A549 (cell line): ENCODE results near the gene MTF1.
A peak's percentile ranks its signal among the peaks of the same experiment; 100 is the strongest.

Experiments
- EP300 ChIP-seq, 2 experiments: fragments of >200 bp; sonication (Bioruptor Twin); formaldehyde crosslinking; IDR thresholded peaks; 2 replicates in 1 of 2; 3 replicates in 1 of 2; pipeline ENCODE4 v1.6.1; 2016 to 2017
- MAZ ChIP-seq: fragments of 150-350 bp; IDR thresholded peaks from 2 replicates; pipeline ENCODE4 v1.6.1; 2014; ENCODE audit warnings: antibody characterized with exemption, low read depth, low read length, borderline replicate concordance
- MYC ChIP-seq: IDR thresholded peaks from 2 replicates; pipeline ENCODE4 v1.6.1; 2012; ENCODE audit warnings: mild to moderate bottlenecking, inconsistent platforms, low read length, improper control_type of control experiment, borderline replicate concordance
- NFE2L2 ChIP-seq: fragments of 150-350 bp; conservative IDR thresholded peaks from 2 replicates; pipeline ENCODE4 v1.6.1; 2014; ENCODE audit warnings: low read length
- RCOR1 ChIP-seq: fragments of 150-350 bp; IDR thresholded peaks from 2 replicates; pipeline ENCODE4 v1.6.1; 2014; ENCODE audit warnings: antibody characterized with exemption, low read length, low read depth
- SMC3 ChIP-seq: fragments of >200 bp; sonication (Bioruptor Twin); formaldehyde crosslinking; IDR thresholded peaks from 3 replicates; pipeline ENCODE4 v1.6.1; 2018; ENCODE audit warnings: inconsistent platforms
- TF ChIP-seq, protein P1 (sequence below): fragments of 200-600 bp; sonication (generic); IDR thresholded peaks from 2 replicates; pipeline ENCODE4 v1.6.1; 2016; ENCODE audit warnings: antibody characterized with exemption, mild to moderate bottlenecking, moderate library complexity
- TF ChIP-seq, protein P2 (sequence below): fragments of >200 bp; sonication (Bioruptor Twin); formaldehyde crosslinking; IDR thresholded peaks from 3 replicates; pipeline ENCODE4 v1.5.1; 2016

DNA sequence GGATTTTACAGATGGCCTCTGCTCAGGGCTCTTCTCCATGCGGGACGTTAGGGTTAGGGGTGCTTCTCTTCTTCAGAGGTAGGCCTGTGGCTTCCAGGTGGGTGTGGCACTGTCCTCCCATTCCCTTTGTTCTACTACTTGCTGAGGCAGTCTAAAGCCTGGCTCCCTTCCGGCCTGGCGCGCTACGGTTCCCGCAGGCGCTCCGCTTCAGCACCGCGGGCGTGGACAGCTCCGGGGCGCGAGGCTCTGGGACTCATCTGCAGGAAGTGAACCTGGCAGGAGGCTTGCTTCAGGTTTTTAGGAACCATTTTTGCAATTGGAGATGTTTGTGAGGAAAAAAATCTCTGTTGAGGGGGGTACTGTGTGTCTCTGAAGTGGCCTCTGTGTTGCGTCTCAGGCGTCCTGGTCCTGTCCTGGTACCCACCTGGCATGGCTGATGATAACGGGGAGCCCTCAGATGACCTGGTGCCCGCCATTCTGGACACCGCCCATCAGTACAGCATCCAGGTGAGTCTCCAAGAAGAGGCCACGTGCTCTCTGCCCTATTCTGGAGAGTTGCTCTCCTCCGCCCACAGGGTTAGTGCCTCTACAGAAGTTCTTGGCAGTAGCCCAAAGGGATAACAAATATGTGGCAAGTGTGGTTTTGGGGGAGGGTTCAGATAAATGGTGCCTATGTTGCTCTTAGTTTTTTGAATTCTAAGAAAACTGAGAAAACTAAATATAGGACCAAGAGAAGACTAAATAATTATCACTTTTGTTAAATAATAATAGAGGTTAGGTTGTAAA lies 63.9 kb downstream of the MTF1 start:
- TF ChIP-seq, protein P1, sequence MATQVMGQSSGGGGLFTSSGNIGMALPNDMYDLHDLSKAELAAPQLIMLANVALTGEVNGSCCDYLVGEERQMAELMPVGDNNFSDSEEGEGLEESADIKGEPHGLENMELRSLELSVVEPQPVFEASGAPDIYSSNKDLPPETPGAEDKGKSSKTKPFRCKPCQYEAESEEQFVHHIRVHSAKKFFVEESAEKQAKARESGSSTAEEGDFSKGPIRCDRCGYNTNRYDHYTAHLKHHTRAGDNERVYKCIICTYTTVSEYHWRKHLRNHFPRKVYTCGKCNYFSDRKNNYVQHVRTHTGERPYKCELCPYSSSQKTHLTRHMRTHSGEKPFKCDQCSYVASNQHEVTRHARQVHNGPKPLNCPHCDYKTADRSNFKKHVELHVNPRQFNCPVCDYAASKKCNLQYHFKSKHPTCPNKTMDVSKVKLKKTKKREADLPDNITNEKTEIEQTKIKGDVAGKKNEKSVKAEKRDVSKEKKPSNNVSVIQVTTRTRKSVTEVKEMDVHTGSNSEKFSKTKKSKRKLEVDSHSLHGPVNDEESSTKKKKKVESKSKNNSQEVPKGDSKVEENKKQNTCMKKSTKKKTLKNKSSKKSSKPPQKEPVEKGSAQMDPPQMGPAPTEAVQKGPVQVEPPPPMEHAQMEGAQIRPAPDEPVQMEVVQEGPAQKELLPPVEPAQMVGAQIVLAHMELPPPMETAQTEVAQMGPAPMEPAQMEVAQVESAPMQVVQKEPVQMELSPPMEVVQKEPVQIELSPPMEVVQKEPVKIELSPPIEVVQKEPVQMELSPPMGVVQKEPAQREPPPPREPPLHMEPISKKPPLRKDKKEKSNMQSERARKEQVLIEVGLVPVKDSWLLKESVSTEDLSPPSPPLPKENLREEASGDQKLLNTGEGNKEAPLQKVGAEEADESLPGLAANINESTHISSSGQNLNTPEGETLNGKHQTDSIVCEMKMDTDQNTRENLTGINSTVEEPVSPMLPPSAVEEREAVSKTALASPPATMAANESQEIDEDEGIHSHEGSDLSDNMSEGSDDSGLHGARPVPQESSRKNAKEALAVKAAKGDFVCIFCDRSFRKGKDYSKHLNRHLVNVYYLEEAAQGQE = peak; percentile 92
- no peak for TF ChIP-seq MAZ
- TF ChIP-seq, protein P2, sequence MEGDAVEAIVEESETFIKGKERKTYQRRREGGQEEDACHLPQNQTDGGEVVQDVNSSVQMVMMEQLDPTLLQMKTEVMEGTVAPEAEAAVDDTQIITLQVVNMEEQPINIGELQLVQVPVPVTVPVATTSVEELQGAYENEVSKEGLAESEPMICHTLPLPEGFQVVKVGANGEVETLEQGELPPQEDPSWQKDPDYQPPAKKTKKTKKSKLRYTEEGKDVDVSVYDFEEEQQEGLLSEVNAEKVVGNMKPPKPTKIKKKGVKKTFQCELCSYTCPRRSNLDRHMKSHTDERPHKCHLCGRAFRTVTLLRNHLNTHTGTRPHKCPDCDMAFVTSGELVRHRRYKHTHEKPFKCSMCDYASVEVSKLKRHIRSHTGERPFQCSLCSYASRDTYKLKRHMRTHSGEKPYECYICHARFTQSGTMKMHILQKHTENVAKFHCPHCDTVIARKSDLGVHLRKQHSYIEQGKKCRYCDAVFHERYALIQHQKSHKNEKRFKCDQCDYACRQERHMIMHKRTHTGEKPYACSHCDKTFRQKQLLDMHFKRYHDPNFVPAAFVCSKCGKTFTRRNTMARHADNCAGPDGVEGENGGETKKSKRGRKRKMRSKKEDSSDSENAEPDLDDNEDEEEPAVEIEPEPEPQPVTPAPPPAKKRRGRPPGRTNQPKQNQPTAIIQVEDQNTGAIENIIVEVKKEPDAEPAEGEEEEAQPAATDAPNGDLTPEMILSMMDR = no peak
- no peak for TF ChIP-seq RCOR1
- no peak for TF ChIP-seq NFE2L2
- no peak for TF ChIP-seq SMC3
- no peak for TF ChIP-seq MYC
- no peak for TF ChIP-seq EP300 (IDR thresholded peaks at IDR 0.05)
